Right lobe of liver (tissue), 4 donors: ENCODE results near the gene URB1.

Source experiments
- CTCF ChIP-seq, 4 donors: fragments of 200-600 bp in 3 of 4; fragments of 450-650 bp in 1 of 4; IDR thresholded peaks; one replicate each; pipeline versions ENCODE4 v1.5.1 to v1.8.0; 2016 to 2022; ENCODE audit warnings: antibody characterized with exemption in 4 of 4, mild to moderate bottlenecking in 2 of 4
- POLR2A ChIP-seq: fragments of 450-650 bp; IDR thresholded peaks from one replicate; pipeline ENCODE4 v1.6.1; 2017; ENCODE audit warnings: antibody characterized with exemption, mild to moderate bottlenecking
- donor health status: DM: no; HTN: no; CAD: no.
- donor health status: DM: no; HTN: no; CAD: no.
- donor health status: DM: no; HTN: yes; CAD: no.

DNA sequence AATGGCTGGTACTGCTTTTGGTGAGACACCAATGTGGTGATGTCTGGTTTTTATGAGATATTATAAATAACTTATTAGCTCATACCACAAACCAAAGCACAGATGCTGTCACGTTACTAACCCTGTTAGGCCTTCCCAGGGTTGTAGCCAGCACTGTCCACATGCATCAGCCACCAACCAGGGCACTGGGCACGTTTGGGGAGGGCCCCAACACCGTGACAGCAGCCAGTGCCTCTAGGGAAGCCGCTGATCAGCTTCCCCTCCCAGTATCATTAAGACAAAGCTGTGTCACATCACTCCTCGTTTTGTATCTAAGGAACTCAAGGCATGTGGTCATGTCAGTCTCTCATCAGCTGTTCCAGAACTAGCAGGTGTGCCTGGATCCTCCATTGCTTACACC lies 13.9 kb downstream of the URB1 start:
- TF ChIP-seq CTCF (IDR thresholded peaks at IDR 0.05) = no peak
- no peak for TF ChIP-seq POLR2A
